GM19025 (cell line): ENCODE data around the gene TIMM10B.

Experiments
- ATAC-seq: cut with Tn5 transposase; IDR thresholded peaks from one replicate; pipeline ENCODE4 v1.9.1; 2021; ENCODE audit warnings: mild to moderate bottlenecking, low read depth, moderate library complexity; ENCODE audit not compliant: unreplicated experiment

Gene TIMM10B

GRCh38 chr11:6469599-6469998, 11.7 kb upstream of the TIMM10B start:
- ATAC-seq, result no peak

- no peak for ATAC-seq
Observed at GRCh38 chr11:6472934-6473333, 8.4 kb upstream of the TIMM10B start.

GRCh38 chr11:6473451-6474412, 7.6 kb upstream of the TIMM10B start, which contains the start of gene TRIM3:
Gene TRIM3, minus strand, starts transcription at chr11:6473941. Its CDS starts 8,246 bp downstream, at chr11:6465695.
- peak; percentile 82 for ATAC-seq

- ATAC-seq, result no peak
Observed at GRCh38 chr11:6474413-6474792, 6.9 kb upstream of the TIMM10B start.

GRCh38 chr11:6474806-6475500, 6.3 kb upstream of the TIMM10B start:
- ATAC-seq, result no peak

- ATAC-seq, result no peak
Observed at GRCh38 chr11:6475936-6476335, 5.4 kb upstream of the TIMM10B start.

GRCh38 chr11:6476571-6476970, 4.7 kb upstream of the TIMM10B start:
- ATAC-seq, result no peak

- no peak for ATAC-seq
Observed at GRCh38 chr11:6480299-6480914, 894 bp upstream of the TIMM10B start.

- no peak for ATAC-seq
Observed at GRCh38 chr11:6481924-6482275, 599 bp downstream of the TIMM10B start.

GRCh38 chr11:6482441-6482840, 1.1 kb downstream of the TIMM10B start:
- ATAC-seq, result no peak

GRCh38 chr11:6483015-6483414, 1.7 kb downstream of the TIMM10B start:
- ATAC-seq, result no peak

- no peak for ATAC-seq
Observed at GRCh38 chr11:6485661-6486060, 4.4 kb downstream of the TIMM10B start.

- ATAC-seq, result no peak
Observed at GRCh38 chr11:6486256-6486655, 5.0 kb downstream of the TIMM10B start.

- ATAC-seq, result no peak
Observed at GRCh38 chr11:6486938-6487337, 5.6 kb downstream of the TIMM10B start.

- no peak for ATAC-seq
Observed at GRCh38 chr11:6488342-6488741, 7.0 kb downstream of the TIMM10B start.

- no peak for ATAC-seq
Observed at GRCh38 chr11:6488821-6489220, 7.5 kb downstream of the TIMM10B start.

GRCh38 chr11:6489306-6489705, 8.0 kb downstream of the TIMM10B start:
- no peak for ATAC-seq

- ATAC-seq, result no peak
Observed at GRCh38 chr11:6497069-6497839, 16.0 kb downstream of the TIMM10B start, which contains the start of gene DNHD1. Gene DNHD1, plus strand, starts transcription at chr11:6497280. Its CDS starts 936 bp downstream, at chr11:6498216.

GRCh38 chr11:6498121-6498520, 16.8 kb downstream of the TIMM10B start:
- ATAC-seq, result no peak

- no peak for ATAC-seq
Observed at GRCh38 chr11:6498544-6498943, 17.2 kb downstream of the TIMM10B start.
